IMR-90 (cell line): ENCODE results near the gene TGFBRAP1. TPM values are rescaled to one million over a fixed set of nuclear protein-coding genes. Genes with fewer than 3 reads are reported as not detected.

Source experiments
- ATAC-seq: fragments of 200-7000 bp; cut with Tn5 transposase; 2 replicates; pipeline ENCODE4 v1.9.1; 2020; ENCODE audit warnings: low read depth, mild to moderate bottlenecking, moderate library complexity
- BruUV-seq: library from RNA; stranded (reverse); fragments of 400-500 nt; replicated peaks from 2 replicates; lab custom pipeline; 2021; lab: Mats Ljungman, UMichigan
- CTCF ChIA-PET: fragments of 300-600 bp; formaldehyde crosslinking; extraction: SDS; loops from one replicate; lab custom pipeline; 2021; ENCODE audit warnings: antibody characterized with exemption; lab: Yijun Ruan, JAX
- POLR2A ChIA-PET: fragments of 300-600 bp; sonication (Branson Sonifier 250); formaldehyde crosslinking; loops from one replicate; lab custom pipeline; 2022; ENCODE audit warnings: antibody characterized with exemption; ENCODE audit not compliant: unreplicated experiment; lab: Charles Lee
- DNase-seq: peaks from one replicate; pipeline ENCODE4 v3.0.0; 2013
- H2AFZ ChIP-seq: replicated peaks from 2 replicates; pipeline ENCODE3; 2013; ENCODE audit warnings: low read length, mild to moderate bottlenecking; ENCODE audit not compliant: poor library complexity
- H2AK5ac ChIP-seq: 2 replicates; pipeline ENCODE4 v1.6.1; 2013; ENCODE audit warnings: low read depth, low read length, inconsistent platforms
- H2AK9ac ChIP-seq: replicated peaks from 2 replicates; pipeline ENCODE3; 2013; ENCODE audit warnings: mild to moderate bottlenecking, low read depth, low read length, moderate library complexity; ENCODE audit not compliant: poor library complexity
- H2BK120ac ChIP-seq: 2 replicates; pipeline ENCODE4 v1.6.1; 2013; ENCODE audit warnings: low read depth, low read length, inconsistent platforms
- H2BK15ac ChIP-seq: 3 replicates; pipeline ENCODE4 v1.6.1; 2013; ENCODE audit warnings: low read depth, low read length, inconsistent platforms
- H2BK20ac ChIP-seq: 2 replicates; pipeline ENCODE4 v1.6.1; 2013; ENCODE audit warnings: low read depth, mild to moderate bottlenecking, inconsistent platforms, low read length, moderate library complexity
- H2BK5ac ChIP-seq: 2 replicates; pipeline ENCODE4 v1.6.1; 2013; ENCODE audit warnings: mild to moderate bottlenecking, low read depth, low read length, inconsistent platforms; ENCODE audit not compliant: poor library complexity, severe bottlenecking
- H3K14ac ChIP-seq: replicated peaks from 2 replicates; pipeline ENCODE4 v1.6.1; 2013; ENCODE audit warnings: low read depth, low read length, inconsistent platforms
- H3K18ac ChIP-seq: 2 replicates; pipeline ENCODE4 v1.6.1; 2013; ENCODE audit warnings: low read depth, low read length, control low read depth
- H3K23ac ChIP-seq: 2 replicates; pipeline ENCODE4 v1.6.1; 2013; ENCODE audit warnings: low read depth, low read length, inconsistent platforms
- H3K27ac ChIP-seq: 2 replicates; pipeline ENCODE4 v1.5.1; 2013; ENCODE audit warnings: mild to moderate bottlenecking, control low read depth, low read length; ENCODE audit not compliant: insufficient read depth
- H3K27me3 ChIP-seq: 2 replicates; pipeline ENCODE4 v1.6.1; 2013; ENCODE audit warnings: low read length; ENCODE audit not compliant: control insufficient read depth, insufficient read depth
- H3K36me3 ChIP-seq: 2 replicates; pipeline ENCODE4 v1.6.1; 2013; ENCODE audit warnings: low read length, mixed read lengths; ENCODE audit not compliant: control insufficient read depth, insufficient read depth
- H3K4ac ChIP-seq: 2 replicates; pipeline ENCODE4 v1.6.1; 2013; ENCODE audit warnings: low read depth, low read length, inconsistent platforms
- H3K4me1 ChIP-seq: 2 replicates; pipeline ENCODE4 v1.6.1; 2013; ENCODE audit warnings: low read length, mixed read lengths; ENCODE audit not compliant: control insufficient read depth, insufficient read depth
- H3K4me2 ChIP-seq: 2 replicates; pipeline ENCODE4 v1.6.1; 2013; ENCODE audit warnings: low read depth, mild to moderate bottlenecking, control low read depth, low read length, moderate library complexity
- H3K4me3 ChIP-seq: 2 replicates; pipeline ENCODE4 v1.5.1; 2013; ENCODE audit warnings: low read depth, mild to moderate bottlenecking, control low read depth, low read length, moderate library complexity; ENCODE audit not compliant: insufficient read depth
- H3K56ac ChIP-seq: 2 replicates; pipeline ENCODE4 v1.6.1; 2013; ENCODE audit warnings: low read length, inconsistent platforms; ENCODE audit not compliant: insufficient read depth; ENCODE audit errors: extremely low read depth
- H3K79me1 ChIP-seq, 2 experiments: 2 replicates each; pipeline ENCODE4 v1.6.1; 2013; ENCODE audit warnings: low read length in 2 of 2, inconsistent platforms in 1 of 2, low read depth in 1 of 2
- H3K9ac ChIP-seq: 2 replicates; pipeline ENCODE4 v1.6.1; 2013; ENCODE audit warnings: low read depth, low read length, control low read depth
- H3K9me1 ChIP-seq: 2 replicates; pipeline ENCODE4 v1.6.1; 2013; ENCODE audit warnings: low read length, inconsistent platforms; ENCODE audit not compliant: insufficient read depth
- H3K9me3 ChIP-seq: 2 replicates; pipeline ENCODE4 v1.6.1; 2013; ENCODE audit warnings: low read length; ENCODE audit not compliant: control insufficient read depth, insufficient read depth
- H4K20me1 ChIP-seq: 2 replicates; pipeline ENCODE4 v1.6.1; 2013; ENCODE audit warnings: low read length, inconsistent platforms; ENCODE audit not compliant: insufficient read depth
- H4K5ac ChIP-seq: 2 replicates; pipeline ENCODE4 v1.6.1; 2013; ENCODE audit warnings: mild to moderate bottlenecking, low read depth, low read length, control low read depth
- H4K8ac ChIP-seq, 2 experiments: 2 replicates each; pipeline ENCODE4 v1.6.1; 2013; ENCODE audit warnings: low read depth in 2 of 2, low read length in 2 of 2, control low read depth in 1 of 2, inconsistent platforms in 1 of 2
- H4K91ac ChIP-seq: 2 replicates; pipeline ENCODE4 v1.6.1; 2013; ENCODE audit warnings: low read depth, low read length, inconsistent platforms; ENCODE audit not compliant: insufficient read depth
- BHLHE40 ChIP-seq: fragments of 150-350 bp; IDR thresholded peaks from 2 replicates; pipeline ENCODE4 v1.6.1; 2016; ENCODE audit warnings: mild to moderate bottlenecking, low read depth, low read length
- CEBPB ChIP-seq: IDR thresholded peaks from 2 replicates; pipeline ENCODE4 v1.6.1; 2012; ENCODE audit warnings: low read depth, low read length, improper control_type of control experiment
- CHD1 ChIP-seq: IDR thresholded peaks from 2 replicates; pipeline ENCODE4 v1.6.1; 2012; ENCODE audit warnings: low read depth, low read length, improper control_type of control experiment
- ELK1 ChIP-seq: fragments of 150-350 bp; IDR thresholded peaks from 2 replicates; pipeline ENCODE4 v1.6.1; 2016; ENCODE audit warnings: low read depth, mild to moderate bottlenecking, low read length, moderate library complexity, borderline replicate concordance
- FOS ChIP-seq: fragments of 150-350 bp; IDR thresholded peaks from 2 replicates; pipeline ENCODE4 v1.6.1; 2016; ENCODE audit warnings: low read depth, low read length
- MAFK ChIP-seq: IDR thresholded peaks from 2 replicates; pipeline ENCODE4 v1.6.1; 2012; ENCODE audit warnings: low read depth, low read length, improper control_type of control experiment
- MAZ ChIP-seq: IDR thresholded peaks from 2 replicates; pipeline ENCODE4 v1.6.1; 2012; ENCODE audit warnings: low read depth, mild to moderate bottlenecking, low read length, improper control_type of control experiment, moderate library complexity, borderline replicate concordance
- MXI1 ChIP-seq: IDR thresholded peaks from 2 replicates; pipeline ENCODE4 v1.6.1; 2012; ENCODE audit warnings: low read depth, mild to moderate bottlenecking, low read length, moderate library complexity, borderline replicate concordance
- NFE2L2 ChIP-seq: fragments of 150-350 bp; IDR thresholded peaks from 2 replicates; pipeline ENCODE4 v1.6.1; 2016; ENCODE audit warnings: low read depth, mild to moderate bottlenecking, low read length
- POLR2A ChIP-seq: IDR thresholded peaks from 2 replicates; pipeline ENCODE4 v1.6.1; 2012; ENCODE audit warnings: mild to moderate bottlenecking, low read depth, low read length
- RAD21 ChIP-seq: IDR thresholded peaks from 2 replicates; pipeline ENCODE4 v1.6.1; 2012; ENCODE audit warnings: low read length, improper control_type of control experiment
- RCOR1 ChIP-seq: IDR thresholded peaks from 2 replicates; pipeline ENCODE4 v1.6.1; 2012; ENCODE audit warnings: mild to moderate bottlenecking, low read length, improper control_type of control experiment; ENCODE audit not compliant: insufficient replicate concordance
- RFX5 ChIP-seq: IDR thresholded peaks from 2 replicates; pipeline ENCODE4 v1.8.0; 2012; ENCODE audit warnings: low read depth, mild to moderate bottlenecking, low read length, moderate library complexity
- SMC3 ChIP-seq: fragments of 150-350 bp; IDR thresholded peaks from 2 replicates; pipeline ENCODE4 v1.6.1; 2016; ENCODE audit warnings: low read depth, mild to moderate bottlenecking, antibody characterized with exemption, low read length, moderate library complexity
- USF2 ChIP-seq: fragments of 150-350 bp; IDR thresholded peaks from 2 replicates; pipeline ENCODE4 v1.6.1; 2017; ENCODE audit warnings: mild to moderate bottlenecking, antibody characterized with exemption, low read length, low read depth
- WGBS, 2 experiments: methylation state at CpG; one replicate each; pipeline versions ENCODE4 v1.1.5 to v1.1.7; 2013; ENCODE audit warnings: missing lambda C conversion rate in 2 of 2; ENCODE audit not compliant: insufficient read length in 1 of 2; ENCODE audit errors: extremely low coverage in 2 of 2; 5-methylcytosine and 5-hydroxymethylcytosine counted together
- dilution Hi-C: fragments of 300-500 bp; cut with HindIII; formaldehyde crosslinking; loops from one replicate; pipeline ENCODE4 v1.14.3; 2018; ENCODE audit warnings: low sequenced_read_pairs; ENCODE audit not compliant: unreplicated experiment
- in situ Hi-C: fragments of 300-500 bp; cut with MboI; formaldehyde crosslinking; loops from 3 replicates; pipeline ENCODE4 v1.14.3; 2019; ENCODE audit warnings: low sequenced_read_pairs, inconsistent platforms, mixed read lengths
- intact Hi-C: fragments of 100-400 bp; cut with micrococcal nuclease; formaldehyde crosslinking; loops from 2 replicates; pipeline ENCODE4 v1.10.0; 2022
- polyA plus RNA-seq, 3 experiments: library from polyadenylated mRNA; depleted of rRNA; stranded (reverse); fragments of >200 nt; gene quantifications; 2 replicates each; pipeline ENCODE4 v1.2.3, GENCODE V29; 2012; ENCODE audit warnings: low replicate concordance in 1 of 3
- total RNA-seq: library from RNA; depleted of rRNA; stranded (reverse); fragments of >200 nt; gene quantifications from 2 replicates; pipeline ENCODE4 v1.2.3, GENCODE V29; 2012
- TF ChIP-seq, protein P1 (sequence below): conservative IDR thresholded peaks from 2 replicates; pipeline ENCODE4 v1.5.1; 2012; ENCODE audit warnings: mild to moderate bottlenecking, low read depth, low read length, improper control_type of control experiment

Gene TGFBRAP1
- total and polyA plus RNA-seq, 2 of the 4 experiments (the other 2 are of a cell fraction), result 7.2 to 10.4 TPM

DNA sequence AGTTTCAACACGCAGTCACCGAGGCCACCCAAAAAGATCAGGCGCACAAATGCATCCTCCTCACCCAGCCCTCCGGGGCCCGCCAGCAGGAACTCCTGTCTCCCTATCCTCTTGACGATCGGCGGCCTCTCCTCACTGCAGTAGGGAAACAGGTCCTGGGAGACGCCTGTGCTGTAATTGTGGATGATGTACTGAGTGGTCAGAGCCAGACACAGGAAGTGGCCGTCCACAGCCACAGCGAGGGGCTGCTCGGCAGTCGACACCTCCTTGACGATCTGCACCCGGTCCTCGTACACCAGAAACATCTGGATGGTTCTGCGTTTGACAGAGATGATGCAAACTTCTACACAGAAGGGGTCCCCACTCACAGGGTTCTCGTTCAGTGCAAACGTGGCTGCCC is 22.0 kb downstream of the TGFBRAP1 start:
- no peak overlapping the region for H2AK9ac ChIP-seq
- no TSS peak for BruUV-seq
- no peak overlapping the region for H3K4me3 ChIP-seq
- no peaks in the 10 kb centered on the region; the same call in 1 of the 2 replicates for H3K4me1 ChIP-seq
- no peak overlapping the region for H2AFZ ChIP-seq
- ATAC-seq, result no peak
- no peak overlapping the region for H3K9ac ChIP-seq
- peaks cover 35% of the 10 kb centered on the region; the same call in 1 of the 2 replicates for H4K20me1 ChIP-seq
- no peak overlapping the region for H3K56ac ChIP-seq
- H3K4me2 ChIP-seq, result no peak overlapping the region
- 0 out of 2 replicates have a peak, but pooled peaks cover 7% of the 10 kb centered on the region for H3K9me1 ChIP-seq
- no peak for TF ChIP-seq MAFK
- TF ChIP-seq MAZ, result no peak
- TF ChIP-seq CEBPB, result no peak
- TF ChIP-seq RAD21, result no peak
- no peak for TF ChIP-seq SMC3
- TF ChIP-seq RCOR1, result no peak
- TF ChIP-seq ELK1, result no peak
- no peak for TF ChIP-seq BHLHE40
- no peak for TF ChIP-seq MXI1
- no peak for TF ChIP-seq FOS
- no peak for TF ChIP-seq POLR2A
- TF ChIP-seq, protein P1, sequence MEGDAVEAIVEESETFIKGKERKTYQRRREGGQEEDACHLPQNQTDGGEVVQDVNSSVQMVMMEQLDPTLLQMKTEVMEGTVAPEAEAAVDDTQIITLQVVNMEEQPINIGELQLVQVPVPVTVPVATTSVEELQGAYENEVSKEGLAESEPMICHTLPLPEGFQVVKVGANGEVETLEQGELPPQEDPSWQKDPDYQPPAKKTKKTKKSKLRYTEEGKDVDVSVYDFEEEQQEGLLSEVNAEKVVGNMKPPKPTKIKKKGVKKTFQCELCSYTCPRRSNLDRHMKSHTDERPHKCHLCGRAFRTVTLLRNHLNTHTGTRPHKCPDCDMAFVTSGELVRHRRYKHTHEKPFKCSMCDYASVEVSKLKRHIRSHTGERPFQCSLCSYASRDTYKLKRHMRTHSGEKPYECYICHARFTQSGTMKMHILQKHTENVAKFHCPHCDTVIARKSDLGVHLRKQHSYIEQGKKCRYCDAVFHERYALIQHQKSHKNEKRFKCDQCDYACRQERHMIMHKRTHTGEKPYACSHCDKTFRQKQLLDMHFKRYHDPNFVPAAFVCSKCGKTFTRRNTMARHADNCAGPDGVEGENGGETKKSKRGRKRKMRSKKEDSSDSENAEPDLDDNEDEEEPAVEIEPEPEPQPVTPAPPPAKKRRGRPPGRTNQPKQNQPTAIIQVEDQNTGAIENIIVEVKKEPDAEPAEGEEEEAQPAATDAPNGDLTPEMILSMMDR, result no peak
- TF ChIP-seq NFE2L2, result no peak
- no peak for TF ChIP-seq CHD1
- TF ChIP-seq RFX5, result no peak
- no peak for TF ChIP-seq USF2
- in situ Hi-C loops, result no loop called here
- peaks cover 18% of the 10 kb centered on the region for H3K36me3 ChIP-seq
- no peak overlapping the region for H3K4ac ChIP-seq
- no peak overlapping the region for H4K91ac ChIP-seq
- no peak overlapping the region for H3K14ac ChIP-seq
- CTCF ChIA-PET, result no interaction called here
- no peaks in the 10 kb centered on the region for H3K9me3 ChIP-seq
- no peaks in the 10 kb centered on the region for H3K27me3 ChIP-seq
- no peak overlapping the region for H3K27ac ChIP-seq
- H4K5ac ChIP-seq, result no peak overlapping the region
- POLR2A ChIA-PET, result no interaction called here
- no peak overlapping the region for H2AK5ac ChIP-seq
- no peak overlapping the region for H4K8ac ChIP-seq
- H3K18ac ChIP-seq, result no peak overlapping the region
- H3K79me1 ChIP-seq, result peaks cover 17 to 32% of the 10 kb centered on the region in 2 experiments
- 93% methylated on average over 5 of the region's 19 CpGs; no CpG with 5 or more reads in 1 of the 2 experiments for WGBS, 2 experiments
- H2BK120ac ChIP-seq, result no peak overlapping the region
- dilution Hi-C loops, result no loop called here
- H3K23ac ChIP-seq, result no peak overlapping the region
- no peak overlapping the region for H2BK20ac ChIP-seq
- DNase-seq, result no peak
- H2BK5ac ChIP-seq, result no peak overlapping the region
- intact Hi-C loops, result no loop called here
- H2BK15ac ChIP-seq, result no peak overlapping the region
